GM21529 (cell line): ENCODE results near the gene LFNG.
"Not testable (repeated sequence)": the region's sequence is repeated elsewhere in the genome, so short reads cannot be mapped to it uniquely, and the experiment has no call there.

ENCODE experiments used
- ATAC-seq: cut with Tn5 transposase; IDR thresholded peaks from one replicate; pipeline ENCODE4 v1.9.1; 2021; ENCODE audit not compliant: unreplicated experiment

Gene LFNG

DNA sequence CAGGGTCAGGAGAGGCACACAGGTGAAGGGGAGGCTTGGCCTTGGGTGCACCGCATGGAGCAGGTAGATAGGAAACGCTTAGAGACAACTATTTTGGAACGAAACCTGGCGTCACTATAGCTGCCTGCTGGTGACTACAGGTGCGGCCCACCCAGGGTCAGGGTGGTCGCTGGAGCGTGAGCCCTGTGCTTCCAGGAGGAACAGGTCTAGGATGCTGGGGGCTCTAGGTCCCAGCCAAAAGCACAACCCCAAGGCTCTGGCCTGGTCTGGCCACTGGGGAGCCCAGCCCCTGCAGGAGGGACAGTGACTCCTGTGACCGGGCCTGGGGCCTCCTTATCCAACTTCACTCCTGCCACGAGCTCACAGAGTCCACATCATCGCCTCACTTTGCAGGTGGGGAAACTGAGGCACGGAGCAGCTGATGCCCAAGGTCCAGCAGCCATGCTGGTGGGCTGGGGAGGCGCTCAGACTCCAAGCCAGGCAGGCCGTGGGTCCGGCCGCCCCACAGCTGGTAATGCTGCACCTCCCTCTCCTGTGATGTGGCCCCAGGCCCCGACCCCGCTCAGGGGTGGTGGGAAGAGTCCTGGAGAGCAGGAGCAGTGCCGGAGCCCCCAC lies 9.0 kb downstream of the LFNG start:
- ATAC-seq, result no peak

GRCh38 chr7:2529161-2530070 lies 9.8 kb downstream of the LFNG start:
- ATAC-seq, result no peak

GRCh38 chr7:2530071-2530987 lies 10.8 kb downstream of the LFNG start:
- ATAC-seq, result peak; percentile 40

GRCh38 chr7:2530994-2531795 lies 11.6 kb downstream of the LFNG start:
- not testable (repeated sequence) for ATAC-seq

DNA sequence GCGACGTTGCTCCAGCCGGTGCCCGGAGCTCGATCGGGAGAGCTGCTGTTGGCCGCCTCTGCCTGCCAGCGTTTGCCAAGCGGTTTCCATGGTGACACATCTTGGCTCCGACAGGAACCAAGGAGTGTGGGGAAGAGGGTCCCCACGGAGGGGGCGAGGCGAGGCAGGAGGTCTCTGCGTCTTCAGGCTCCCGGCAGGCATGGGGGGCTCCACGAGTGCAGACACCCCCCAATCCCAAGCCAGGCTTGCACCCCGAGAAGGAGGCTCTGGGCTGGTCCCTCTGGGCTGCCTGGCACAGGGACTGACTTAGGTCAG lies 12.2 kb downstream of the LFNG start:
- ATAC-seq, result not testable (repeated sequence)

GRCh38 chr7:2532199-2532772 lies 12.7 kb downstream of the LFNG start:
- not testable (repeated sequence) for ATAC-seq

DNA sequence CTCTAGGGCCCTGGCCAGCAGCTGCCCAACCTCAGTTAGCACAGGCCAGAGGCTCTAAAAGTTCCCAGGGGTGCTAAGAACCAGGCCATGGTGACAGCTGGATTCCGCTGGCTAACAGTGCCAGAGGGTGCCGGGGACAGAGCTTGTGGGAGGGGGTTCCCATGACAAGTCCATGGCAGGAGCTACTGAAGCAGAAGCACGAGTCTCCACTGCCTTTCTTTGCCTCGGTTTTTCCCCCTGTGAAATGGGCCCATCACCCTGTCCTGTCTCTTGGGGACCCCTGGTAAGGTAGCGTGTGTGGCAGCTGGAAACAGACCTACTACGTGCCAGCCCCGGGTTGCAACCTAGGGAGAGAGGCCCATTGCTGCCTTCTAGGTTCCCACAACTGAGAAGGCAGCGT lies 13.2 kb downstream of the LFNG start:
- ATAC-seq, result not testable (repeated sequence)

DNA sequence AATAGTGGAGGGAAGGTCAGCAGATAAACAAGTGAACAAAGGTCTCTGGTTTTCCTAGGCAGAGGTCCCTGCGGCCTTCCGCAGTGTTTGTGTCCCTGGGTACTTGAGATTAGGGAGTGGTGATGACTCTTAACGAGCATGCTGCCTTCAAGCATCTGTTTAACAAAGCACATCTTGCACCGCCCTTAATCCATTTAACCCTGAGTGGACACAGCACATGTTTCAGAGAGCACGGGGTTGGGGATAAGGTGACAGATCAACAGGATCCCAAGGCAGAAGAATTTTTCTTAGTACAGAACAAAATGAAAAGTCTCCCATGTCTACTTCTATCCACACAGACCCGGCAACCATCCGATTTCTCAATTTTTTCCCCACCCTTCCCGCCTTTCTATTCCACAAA lies 14.0 kb downstream of the LFNG start:
- not testable (repeated sequence) for ATAC-seq

- ATAC-seq, result not testable (repeated sequence)
Observed at GRCh38 chr7:2534214-2534613, 14.6 kb downstream of the LFNG start.

- not testable (repeated sequence) for ATAC-seq
Observed at GRCh38 chr7:2535872-2536627, 16.5 kb downstream of the LFNG start.

DNA sequence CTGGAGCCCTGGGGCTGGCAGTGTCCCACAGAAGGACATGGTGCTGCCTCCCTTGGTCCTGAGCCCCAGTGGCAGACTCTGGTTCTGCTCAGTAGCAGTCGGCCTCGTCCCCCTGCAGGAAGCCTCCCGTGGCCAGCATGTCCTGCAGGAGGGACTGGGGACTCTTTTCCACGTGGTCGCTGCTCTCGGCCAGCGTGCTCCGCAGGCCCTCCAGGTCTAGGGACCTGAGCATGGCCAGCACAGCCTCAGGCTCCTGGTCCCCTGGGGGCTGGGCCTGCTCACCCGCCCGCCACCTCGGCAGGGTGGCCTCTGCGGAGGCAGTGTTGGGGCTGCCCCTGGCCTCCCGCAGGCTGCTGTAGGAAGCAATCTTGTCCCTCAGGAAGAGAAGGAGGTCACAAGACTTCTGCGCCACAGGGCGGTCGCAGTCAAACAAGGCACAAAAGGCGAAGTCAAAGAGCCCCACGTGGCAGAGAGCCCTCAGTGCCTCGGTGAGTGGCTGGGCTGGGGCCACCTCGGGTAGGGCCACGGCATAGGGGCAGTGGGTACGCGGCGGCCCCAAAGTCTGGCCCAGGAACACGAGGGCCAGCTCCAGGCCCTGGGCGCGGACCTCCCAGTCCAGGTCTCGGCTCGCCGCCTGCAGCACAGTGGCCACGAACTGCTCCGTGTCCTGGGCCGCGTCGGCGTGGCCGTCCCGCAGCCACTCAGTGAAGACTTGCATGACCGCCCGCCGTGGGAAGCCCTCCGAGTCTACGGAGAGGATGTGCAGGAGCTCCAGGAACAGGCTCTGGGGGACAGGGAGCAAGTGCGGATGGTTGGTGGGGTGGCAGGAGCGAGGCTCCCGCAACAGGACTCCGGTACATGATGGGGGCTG lies 18.6 kb downstream of the LFNG start:
- ATAC-seq, result no peak

- no peak for ATAC-seq
Observed at GRCh38 chr7:2539031-2539911, 19.7 kb downstream of the LFNG start.

GRCh38 chr7:2540133-2540532 lies 20.6 kb downstream of the LFNG start:
- no peak for ATAC-seq

DNA sequence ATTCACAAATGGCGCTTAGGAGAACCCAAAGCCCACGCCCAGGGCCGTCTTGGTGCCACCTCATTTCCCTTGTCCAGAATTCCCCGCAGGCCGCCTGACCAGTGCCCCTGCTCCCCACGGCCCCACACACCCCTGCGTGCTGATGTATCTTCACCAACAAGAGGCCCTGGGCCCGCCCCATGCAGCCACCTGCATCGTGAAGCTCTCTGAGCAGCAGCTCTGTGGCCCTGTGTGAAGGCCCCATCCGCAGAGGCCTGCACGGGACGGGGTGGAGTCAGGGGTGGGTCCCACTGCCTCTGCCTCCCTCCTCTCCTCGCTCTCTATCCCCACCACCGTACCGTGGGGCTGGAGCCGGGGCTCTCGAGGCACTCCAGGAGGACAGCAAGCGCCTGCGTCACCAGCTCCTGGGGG lies 21.1 kb downstream of the LFNG start:
- ATAC-seq, result no peak

DNA sequence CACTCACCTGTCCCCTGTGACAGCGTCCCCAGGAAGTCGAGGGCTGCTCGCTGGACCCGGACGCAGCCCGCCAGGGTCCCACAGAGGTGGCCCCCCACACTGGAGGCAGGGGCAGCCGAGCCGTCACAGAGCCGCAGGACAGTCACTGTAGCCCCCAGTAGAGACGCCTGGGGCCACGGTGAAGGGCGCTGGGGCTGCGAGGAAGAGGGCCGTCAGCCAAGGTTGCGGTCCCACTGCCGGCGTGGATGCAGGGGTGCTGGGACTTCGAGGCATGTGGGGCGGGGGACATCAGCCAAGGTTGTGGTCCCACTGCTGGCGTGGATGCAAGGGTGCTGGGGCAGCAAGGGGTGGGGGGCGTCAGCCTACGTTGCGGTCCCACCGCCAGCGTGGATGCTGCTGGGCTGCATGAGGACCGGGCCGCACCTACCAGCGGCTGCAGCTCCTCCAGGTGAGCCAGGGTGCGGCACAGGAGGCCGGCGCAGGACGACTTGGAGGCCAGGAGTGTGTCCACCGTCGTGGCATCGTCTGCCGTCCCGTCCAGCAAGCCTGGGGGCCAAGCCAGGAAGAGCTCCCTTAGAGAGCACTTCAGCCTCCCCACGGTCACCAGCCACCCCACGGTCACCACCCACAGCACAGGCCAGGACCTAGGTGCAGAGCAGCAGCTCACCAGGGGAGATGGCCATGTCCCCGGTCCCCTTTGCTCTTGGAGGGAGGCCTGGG lies 21.9 kb downstream of the LFNG start:
- no peak for ATAC-seq

DNA sequence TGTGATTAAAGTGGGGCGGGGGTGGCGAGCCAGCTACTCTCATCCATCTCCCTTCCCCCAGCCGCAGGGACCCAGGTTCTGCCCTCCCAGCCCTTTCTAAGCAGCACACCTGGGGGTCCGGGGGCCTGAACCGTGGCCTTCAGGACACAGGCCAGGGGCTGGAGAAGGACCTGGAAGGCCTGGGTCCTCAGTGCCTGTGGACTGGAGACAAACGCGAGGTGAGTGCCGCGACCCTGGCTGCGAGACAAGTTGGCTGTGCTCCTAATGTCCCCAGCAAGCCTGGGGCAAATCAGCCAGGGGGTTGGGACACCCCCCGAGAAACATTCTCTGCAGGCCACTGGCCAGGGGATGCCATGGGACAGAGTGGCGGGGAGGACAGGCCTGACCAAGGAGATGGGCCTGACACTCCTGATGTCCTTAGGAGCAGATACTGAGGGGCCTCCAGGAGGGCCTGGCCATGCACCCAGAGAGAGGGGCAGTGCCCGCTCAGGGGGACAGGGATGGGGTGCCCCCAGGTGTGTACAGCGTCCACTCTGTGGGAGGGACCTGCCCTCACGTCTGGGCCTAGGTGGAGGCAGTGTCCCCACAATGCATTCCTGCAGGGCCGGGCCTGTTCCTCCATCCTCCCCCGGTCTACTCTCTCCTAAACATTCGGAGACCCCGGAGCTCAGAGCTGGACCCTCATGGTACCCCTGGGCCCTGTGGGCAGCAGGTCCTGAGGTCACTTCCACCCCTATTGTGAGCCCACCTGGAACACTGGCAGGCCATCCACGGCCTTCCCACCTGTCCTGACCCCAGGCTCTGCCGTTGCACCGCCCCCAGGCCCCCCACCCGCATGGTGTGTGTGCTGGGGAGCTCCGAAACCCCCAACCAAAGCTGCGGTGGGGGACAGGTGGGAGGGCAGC lies 22.7 kb downstream of the LFNG start:
- no peak for ATAC-seq
